Lower leg skin (tissue), 3 donors: Measurements from ENCODE around the gene ANP32B.

Source experiments
- CTCF ChIP-seq, 3 donors: fragments of 450-650 bp; IDR thresholded peaks; one replicate each; pipeline ENCODE4 v1.5.1; 2016; ENCODE audit warnings: antibody characterized with exemption in 3 of 3, mild to moderate bottlenecking in 3 of 3, moderate library complexity in 2 of 3
- POLR2A ChIP-seq, 2 donors: fragments of 450-650 bp; IDR thresholded peaks; one replicate each; pipeline ENCODE4 v1.6.1; 2016 to 2017; ENCODE audit warnings: antibody characterized with exemption in 2 of 2, mild to moderate bottlenecking in 1 of 2, moderate library complexity in 1 of 2

- no peak for TF ChIP-seq CTCF (IDR thresholded peaks at IDR 0.05)
- TF ChIP-seq POLR2A (IDR thresholded peaks at IDR 0.05), result no peak
Observed at GRCh38 chr9:98043915-98044314, 60.8 kb downstream of the ANP32B start.
